T-helper 2 cell treated with Interferon-gamma antibody and Interleukin-4, amounts not matched to agents 100 ng/mL and 5 ng/mL, for 36 hours (primary cell): Measurements from ENCODE around the gene AIFM1. TPM values are rescaled to one million over a fixed set of nuclear protein-coding genes. Genes with fewer than 3 reads are reported as not detected.

Experiments used
- intact Hi-C: fragments of 100-400 bp; cut with micrococcal nuclease; formaldehyde crosslinking; loops from one replicate; pipeline ENCODE4 v1.15.1; 2023
- total RNA-seq: library from RNA; stranded (reverse); gene quantifications from 2 replicates; pipeline ENCODE4 v1.2.3, GENCODE V29; 2022

Gene AIFM1
- total RNA-seq, 1 donor from 2014 or later, result 44.2 TPM

DNA sequence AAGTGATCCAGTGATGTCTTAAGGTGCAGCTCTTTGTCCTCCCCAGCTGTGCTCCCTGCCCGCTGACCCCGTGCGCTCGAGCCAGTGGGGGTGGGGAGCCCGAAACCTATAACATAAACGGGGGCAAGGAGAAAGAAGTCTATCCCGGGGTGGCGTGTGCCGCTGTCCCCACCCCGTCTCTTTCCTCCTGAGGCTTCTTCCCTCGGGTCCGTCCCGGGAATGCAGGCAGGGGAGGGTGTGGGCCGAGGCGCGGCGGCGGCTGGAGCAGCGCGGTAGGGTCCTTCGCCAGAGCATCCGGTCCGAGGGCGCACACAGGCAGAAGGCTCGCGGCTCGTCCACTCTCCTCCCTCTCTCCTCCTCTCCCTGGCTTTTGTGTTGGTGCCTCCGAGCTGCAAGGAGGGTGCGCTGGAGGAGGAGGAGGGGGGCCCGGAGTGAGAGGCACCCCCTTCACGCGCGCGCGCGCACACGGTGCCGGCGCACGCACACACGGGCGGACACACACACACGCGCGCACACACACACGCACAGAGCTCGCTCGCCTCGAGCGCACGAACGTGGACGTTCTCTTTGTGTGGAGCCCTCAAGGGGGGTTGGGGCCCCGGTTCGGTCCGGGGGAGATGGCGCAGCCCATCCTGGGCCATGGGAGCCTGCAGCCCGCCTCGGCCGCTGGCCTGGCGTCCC lies 5.9 kb upstream of the AIFM1 start, which contains the start of gene RAB33A:
Gene RAB33A (plus strand): TSS at position 517 of the 681 bp plus-strand sequence. CDS start 101 bp downstream, at position 618.
- intact Hi-C loops, result loop anchor here (2.0 to 5.0 kb wide), 3 partner anchors 49 to 166 kb away; partner anchors contain the start of genes SLC25A14 and ZNF280C

DNA sequence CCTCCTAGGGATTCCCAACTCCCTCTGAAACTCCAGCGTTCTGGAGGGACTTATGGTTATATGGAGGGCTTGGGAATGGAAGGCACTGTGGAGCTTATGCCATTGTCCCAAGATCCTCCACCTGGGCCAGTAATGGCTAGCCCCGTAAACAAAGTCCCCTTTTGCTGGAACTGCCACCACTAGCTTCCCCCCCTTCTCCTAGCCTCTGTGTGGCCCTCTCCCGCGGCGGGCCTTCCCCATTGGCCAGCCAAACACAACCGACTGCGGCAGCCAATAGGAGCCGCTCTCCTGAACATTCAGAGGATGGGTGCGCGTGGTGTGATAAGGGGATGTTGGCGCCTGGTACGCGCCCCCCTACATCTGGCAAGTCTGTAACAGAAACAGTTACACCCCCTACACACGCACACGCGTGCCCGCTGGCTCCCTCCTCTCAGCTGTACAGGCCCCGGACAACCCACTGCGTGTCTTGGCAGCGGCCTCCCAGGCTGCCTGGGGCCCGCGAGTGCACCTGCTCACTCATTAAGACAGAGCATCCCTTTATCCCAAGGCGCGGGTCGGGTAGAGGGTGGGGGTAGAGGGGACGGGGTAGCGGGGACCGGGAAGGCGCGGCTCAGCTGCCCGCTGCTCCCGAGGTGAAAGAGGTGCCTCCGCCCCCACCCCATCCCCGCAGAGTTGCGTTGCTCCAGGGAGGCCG lies 5.3 kb upstream of the AIFM1 start:
- intact Hi-C loops, result loop anchor here (2.0 to 5.0 kb wide), 3 partner anchors 49 to 166 kb away; partner anchors contain the start of genes SLC25A14 and ZNF280C

DNA sequence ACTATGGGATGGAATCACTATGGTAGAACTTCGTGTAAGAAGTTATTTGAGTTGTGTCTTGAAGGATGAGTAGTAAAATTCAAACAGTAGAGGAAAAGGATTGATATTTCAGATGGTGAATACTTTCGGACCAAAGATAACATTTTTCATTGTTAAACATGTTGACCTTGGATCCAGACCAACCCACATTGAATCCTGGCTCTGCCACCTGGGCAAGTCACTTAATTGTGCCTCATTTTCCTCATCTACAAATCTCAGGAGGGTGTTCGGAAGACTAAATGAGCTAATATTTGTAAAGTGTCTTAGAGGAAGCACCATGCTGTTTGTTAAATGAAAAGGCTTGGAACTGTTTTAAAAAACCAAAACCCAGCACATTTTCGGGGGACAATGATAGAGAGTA lies 1.4 kb upstream of the AIFM1 start:
- intact Hi-C loops, result loop anchor here (2.0 to 5.0 kb wide), 2 partner anchors 184 to 385 kb away; partner anchors contain the start of gene BCORL1

DNA sequence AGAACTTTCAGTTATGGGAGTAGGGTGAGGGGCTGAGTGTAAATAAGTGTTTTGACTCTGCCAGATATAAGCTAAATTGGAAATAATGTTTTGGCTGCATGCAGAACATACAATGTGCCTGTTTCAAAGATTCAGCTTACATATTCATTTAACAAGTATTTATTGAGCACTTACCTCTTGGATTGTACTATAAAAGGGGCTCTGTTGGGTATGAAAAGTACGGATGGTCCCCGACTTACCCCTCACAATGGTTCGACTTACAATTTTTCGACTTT lies 799 bp upstream of the AIFM1 start:
- intact Hi-C loops, result loop anchor here (2.0 to 5.0 kb wide), 2 partner anchors 184 to 384 kb away; partner anchors contain the start of gene BCORL1

DNA sequence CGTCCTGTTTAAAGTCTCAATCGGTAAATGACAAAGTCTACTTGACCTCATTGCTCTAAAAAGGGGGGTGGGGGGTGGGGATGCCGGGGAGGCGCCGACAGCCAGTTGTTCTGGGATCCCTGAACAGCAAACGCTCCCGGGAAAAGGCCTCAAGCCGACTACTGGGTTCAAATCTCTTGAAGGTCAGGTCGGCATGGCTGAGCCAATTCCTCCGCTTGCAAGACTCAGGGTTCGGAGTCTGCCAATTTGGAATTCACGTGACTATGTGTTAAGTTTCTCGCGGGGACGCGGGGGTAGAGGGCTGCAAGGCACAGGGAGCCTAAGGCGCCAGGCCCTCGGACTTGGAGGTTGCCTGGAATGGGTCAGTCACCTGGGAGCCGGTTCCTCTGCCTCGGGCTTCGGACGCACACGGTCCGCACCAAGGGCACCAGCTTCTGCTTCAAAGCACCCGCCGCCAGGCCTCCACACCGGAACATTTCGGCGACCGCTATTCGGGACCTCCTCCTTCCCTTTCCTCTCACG lies 399 bp downstream of the AIFM1 start:
- intact Hi-C loops, result loop anchor here (1.0 to 5.0 kb wide), 4 partner anchors 8 to 383 kb away; no protein-coding TSS in a partner anchor

DNA sequence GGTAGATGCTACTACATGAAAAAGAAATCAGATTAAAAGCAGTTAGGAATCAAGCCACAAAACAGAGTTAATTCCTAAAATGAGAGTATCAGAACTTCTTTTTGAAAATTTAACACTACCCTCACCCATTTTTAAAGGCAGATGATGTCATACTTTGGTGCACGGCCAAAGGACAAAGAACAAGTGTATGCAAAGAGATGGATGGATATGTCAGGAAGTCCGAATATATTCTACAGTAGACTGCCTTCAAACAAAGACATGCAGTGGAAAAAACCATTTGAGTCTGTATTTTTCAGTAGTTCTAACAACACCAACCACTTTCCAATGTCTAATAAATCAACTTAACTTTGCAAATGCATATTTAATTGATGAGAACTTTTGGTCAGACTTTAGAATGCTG lies 2.2 kb downstream of the AIFM1 start:
- intact Hi-C loops, result no loop called here

DNA sequence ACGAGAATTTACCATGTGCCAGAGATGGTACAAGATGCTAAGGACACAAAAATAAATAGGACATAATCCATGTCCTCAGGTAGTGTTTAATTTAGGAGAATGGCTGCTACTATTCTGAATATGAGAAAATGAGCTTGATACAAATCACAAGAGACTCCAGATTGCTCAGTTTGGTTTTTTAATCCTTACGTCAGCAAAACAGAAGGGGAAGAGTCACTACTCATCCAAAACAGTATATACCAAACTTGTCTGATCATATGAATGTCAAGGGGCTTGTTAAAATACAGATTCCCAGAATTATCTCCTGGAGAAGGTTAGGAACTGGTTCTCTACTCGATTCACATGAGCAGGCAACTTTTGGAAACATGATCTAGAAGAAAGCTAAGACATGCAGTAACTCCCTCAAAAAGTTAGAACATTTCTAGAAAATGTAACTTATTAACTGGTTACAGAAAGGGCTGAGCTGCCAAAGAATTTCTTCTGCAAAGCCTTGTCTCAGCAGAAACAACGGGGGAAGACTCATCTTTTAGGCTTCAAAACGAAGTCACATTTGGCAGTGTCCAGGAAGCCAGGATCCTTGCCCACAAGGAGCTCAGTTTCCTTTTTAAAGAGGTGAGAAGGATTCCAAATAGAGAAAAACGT lies 3.4 kb downstream of the AIFM1 start:
- intact Hi-C loops, result no loop called here

DNA sequence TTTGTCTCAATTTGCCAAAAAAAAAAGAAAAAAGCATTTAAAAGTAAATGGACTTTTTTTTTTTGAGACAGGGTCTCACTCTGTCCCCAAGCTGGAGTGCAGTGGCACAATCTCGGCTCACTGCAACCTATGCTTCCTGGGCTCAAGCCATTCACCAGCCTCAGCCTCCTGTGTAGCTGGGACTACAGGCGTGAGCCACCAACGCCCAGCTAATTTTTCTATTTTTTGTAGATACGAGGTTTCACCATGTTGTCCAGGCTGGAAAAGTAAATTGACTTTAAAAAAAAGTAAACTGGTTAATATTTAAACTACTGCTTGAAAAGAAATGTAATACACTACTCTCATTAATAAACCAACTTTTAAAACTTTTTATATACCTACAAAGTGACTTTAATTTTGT lies 5.9 kb downstream of the AIFM1 start:
- intact Hi-C loops, result no loop called here

DNA sequence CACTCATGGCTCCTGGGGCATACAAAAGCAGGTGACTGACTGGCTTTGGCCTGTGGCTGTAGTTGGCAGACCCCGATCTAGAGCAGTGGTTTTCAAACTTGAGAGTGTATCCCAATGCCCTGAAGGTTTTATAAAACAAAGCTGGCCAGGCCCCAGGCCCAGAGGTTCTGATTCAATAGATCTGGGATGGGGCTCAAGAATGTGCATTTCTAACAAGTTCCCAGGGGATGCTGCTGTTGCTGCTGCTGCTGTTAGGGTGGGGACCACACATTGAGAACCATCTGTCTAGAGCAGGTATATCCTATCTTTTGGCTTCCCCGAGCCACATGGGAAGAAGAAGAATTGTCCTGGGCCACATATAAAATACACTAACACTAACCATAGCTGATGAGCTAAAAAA lies 7.3 kb downstream of the AIFM1 start:
- intact Hi-C loops, result no loop called here

DNA sequence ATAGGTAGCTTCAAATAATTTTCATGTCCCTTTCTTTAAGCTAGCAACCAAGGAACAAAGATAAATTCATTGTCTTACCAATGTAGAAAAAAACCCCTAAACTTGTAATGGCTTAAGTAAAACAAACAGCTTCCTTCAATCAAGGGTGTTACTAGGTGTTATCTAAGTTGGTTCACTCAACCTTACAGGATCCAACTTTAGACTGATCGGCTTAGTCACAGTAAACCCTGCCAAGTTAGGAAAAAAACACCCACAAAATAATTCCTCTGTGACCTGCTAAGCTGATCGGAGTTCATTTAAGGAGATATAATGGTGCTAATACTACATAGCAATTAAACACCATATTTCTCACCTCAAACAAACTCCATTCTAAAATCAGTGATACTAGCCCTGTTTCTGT lies 10.1 kb downstream of the AIFM1 start:
- intact Hi-C loops, result no loop called here

DNA sequence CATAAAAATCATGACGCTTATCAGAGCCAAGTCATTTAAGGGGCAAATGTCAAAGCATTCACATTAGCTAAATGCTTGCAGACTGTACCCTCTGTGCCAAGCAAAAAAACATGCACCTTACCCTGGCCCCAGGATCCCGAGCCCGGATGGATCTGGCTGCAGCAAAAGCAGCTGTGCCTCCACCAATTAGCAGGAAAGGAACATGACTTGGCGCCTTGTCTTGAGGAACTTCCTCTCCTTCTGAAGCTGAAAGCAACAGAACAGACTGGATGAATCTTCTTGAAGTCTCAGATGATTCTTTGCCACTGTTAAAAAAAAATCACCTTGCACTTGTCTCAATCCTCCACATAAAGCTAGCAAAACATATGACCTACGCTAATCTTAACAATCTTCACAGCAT lies 18.0 kb downstream of the AIFM1 start:
- intact Hi-C loops, result no loop called here

DNA sequence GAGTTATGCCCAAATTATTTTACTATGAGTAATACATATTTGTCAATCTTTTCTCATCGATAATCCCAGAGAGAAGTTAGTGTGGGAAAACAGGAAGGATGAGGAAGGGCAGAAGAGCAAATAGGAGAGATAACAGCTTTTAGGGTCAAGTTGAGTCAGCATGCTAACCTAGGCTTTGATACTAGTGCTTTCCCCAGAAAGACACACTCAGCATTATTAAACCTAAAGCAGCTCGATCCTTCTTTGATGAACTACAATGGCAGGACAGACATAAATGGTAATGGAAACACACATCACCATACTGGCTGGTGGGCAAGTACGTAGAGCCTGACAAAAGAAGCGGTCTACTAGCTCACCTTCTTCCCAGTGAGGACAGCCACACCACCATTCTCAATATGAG lies 20.5 kb downstream of the AIFM1 start:
- intact Hi-C loops, result no loop called here

DNA sequence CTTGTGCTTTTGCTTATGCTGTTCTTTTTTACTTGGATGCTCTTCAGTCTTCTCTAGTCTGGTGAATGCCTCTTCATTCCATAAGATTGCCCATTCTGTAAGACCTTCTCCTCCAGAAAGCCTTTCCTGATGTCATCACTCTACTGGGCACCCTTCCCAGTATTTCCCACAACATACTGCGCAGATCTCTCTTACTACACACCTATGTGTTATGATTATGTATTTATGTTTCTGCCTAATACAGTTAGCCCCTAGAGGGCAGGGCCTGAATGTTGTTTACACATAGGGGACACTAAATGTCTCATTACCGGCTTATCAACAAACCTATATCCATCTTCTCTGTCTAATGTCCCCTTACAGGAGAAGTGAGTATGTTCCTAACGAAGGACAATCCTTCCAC lies 21.1 kb downstream of the AIFM1 start:
- intact Hi-C loops, result no loop called here

DNA sequence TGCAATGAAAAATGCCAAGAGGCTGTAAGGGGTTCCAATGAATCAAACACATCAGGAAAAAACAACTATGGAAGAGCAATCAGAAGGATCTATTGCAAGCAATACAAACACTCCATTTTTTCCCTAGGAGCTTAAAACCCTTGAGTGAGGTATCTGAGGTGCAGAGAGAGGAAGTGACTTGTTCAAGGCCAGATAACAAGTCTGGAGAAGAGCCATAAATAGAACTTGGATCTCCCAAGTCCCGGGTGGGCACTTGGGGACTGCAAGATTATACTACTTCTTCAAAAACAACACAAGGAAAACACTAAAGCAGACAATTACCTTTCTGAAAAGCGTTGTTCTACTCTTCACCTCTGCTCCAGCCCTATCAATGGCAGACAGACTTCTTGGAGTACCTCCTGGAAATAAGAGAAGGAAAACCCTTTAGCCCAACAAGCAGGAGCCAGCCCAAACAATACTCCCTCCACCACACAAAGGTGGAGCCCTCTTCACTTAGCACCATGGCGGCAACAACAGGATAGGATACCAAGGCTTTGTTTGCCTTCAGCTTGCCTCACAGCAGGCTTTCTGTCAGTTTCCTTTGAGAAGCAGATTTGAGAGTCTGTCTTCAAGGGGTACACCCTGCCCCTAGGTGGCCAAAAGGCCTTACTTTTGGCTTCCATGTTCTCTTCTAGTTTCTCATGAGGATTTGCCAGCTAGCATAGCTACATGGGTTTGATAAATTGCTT lies 26.0 kb downstream of the AIFM1 start:
- intact Hi-C loops, result no loop called here

DNA sequence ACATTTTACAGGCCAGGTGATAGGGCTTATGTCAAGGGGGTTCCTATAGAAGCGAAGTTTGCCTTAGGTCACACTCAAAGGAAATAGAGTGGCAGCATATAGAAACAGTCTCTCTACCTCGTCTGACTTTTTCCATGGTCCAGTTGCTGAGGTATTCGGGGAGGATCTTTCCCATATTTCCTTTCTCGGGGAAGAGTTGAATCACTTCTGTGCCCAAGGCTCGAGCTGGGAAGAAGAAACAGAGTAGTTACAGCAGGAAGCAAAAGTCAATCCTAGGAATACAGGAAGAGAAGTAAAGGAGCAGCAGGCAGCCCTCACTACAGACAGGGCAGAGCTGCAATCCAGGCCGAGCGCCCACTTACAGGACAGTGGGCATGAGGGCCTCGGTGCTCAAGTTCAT lies 28.7 kb downstream of the AIFM1 start:
- intact Hi-C loops, result no loop called here

DNA sequence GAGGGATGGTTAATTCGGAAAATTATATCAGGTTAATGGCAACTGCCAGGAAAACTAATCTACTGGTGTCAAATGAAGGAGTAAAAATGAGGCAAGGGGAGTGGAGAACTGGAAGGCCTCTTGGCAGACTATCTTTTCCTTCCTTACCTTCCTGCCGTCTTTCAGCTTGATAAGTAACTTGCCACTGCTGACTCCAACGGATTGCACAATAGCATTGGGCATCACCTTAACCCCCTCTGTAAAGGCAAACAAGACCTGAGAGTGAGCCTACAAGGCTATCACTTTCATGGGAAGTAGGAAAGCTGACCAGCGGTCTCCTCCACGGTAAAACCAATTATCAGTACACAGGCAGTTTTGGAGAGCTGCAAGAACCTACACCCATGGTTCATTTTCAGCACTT lies 29.1 kb downstream of the AIFM1 start:
- intact Hi-C loops, result no loop called here

DNA sequence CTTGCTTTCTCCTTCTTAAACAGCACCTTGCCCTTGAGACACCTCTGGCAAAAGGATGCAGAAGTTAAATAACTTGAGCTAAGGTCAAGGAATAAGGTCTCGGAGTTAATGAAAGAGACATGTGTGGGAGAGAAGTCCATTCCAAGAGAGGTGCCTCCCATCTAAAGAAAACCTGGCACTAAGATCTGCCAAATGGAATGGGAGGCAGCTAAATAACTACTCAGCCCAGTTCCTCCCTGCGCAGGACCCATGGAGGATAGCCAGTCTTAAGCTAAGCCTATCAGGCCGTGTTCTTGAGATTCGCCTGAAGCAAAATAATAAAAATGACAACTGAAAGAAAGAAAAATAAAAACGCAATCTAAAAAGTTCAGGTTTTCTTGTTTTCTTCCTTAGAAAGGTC lies 34.7 kb downstream of the AIFM1 start:
- intact Hi-C loops, result no loop called here

DNA sequence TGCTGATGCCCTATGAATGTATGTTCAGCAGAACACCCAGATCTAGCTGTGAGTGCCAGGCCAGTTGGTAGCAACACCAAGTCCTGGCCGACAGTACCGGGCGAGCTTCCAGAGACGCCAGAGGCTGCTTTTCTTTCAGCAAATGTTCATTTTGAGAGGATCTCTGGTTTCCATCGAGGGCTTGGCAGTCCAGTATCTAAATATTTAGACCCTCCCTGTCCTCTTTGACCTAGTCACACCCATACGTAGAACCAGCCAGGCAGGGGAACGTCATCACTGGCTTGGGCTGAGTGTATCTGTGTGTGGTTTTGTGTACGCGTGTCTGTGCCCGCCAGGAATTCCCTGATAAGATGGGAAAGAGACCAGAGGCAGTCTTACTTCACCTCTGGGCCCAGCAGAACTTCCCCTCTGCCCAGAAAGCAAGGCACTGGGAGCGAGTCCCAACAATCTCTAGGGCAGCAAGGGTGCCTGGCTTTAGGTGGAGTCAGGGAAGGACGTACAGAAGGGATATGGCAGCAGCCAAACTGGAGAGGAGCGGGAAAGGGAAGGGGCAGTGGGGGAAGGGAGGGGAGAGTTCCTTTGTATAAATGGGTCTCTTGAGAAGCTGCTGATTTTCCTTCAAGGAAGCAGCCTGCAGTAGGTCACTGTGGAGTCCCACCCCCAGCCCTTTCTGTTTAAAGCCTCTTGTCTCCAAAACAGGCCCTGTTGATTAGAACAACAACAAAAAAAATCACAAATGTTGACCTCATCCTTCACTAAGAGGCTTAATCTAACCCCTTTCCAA lies 40.4 kb downstream of the AIFM1 start:
- intact Hi-C loops, result no loop called here

DNA sequence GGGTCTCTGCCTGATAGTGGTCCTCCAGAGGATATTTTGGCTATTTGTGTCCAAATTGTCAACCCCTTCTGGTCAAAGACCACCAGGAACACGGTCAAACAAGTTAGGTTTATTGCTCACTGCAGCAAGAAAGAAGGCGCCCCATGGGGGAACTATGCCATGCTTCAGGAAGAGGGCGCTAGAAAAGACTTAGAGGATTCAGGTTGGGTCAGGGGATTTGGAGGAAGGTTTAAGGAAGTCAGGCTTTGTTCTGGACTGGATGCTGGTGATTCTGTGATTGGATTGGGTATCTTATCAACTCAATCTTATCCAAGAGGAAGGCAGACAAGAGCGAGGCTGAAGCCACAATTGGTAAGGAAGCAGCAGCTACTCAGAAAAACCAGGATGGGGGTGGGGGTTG lies 41.1 kb downstream of the AIFM1 start:
- intact Hi-C loops, result loop anchor here (5.0 kb wide), 2 partner anchors 48 to 68 kb away; partner anchors contain the start of gene RAB33A

DNA sequence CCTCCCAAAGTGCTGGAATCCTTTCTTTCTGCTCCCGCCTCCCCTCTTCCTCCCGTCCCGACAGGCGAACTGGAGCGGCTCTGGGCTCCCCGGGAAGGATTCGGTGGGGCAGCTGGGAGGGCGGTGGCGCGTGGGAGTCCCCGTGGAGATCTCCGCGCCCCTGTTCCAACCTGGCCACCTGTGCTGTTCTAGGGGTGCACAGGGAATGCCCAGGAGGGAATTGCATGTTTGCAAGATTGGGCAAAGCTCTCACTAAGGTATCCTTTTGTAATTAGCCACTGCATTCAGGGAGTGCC lies 44.2 kb downstream of the AIFM1 start:
- intact Hi-C loops, result loop anchor here (5.0 kb wide), 2 partner anchors 51 to 71 kb away; partner anchors contain the start of gene RAB33A
